CD14-positive monocyte (primary cell): ENCODE data around the gene LRTM2. TPM values are rescaled to one million over a fixed set of nuclear protein-coding genes. Genes with fewer than 3 reads are reported as not detected.

Experiments used
- DNase-seq, 3 donors: peaks; one replicate each; pipeline ENCODE4 v3.0.0-alpha.2; 2011 to 2022
- H2AFZ ChIP-seq: 2 replicates; pipeline ENCODE4 v1.6.0; 2012; ENCODE audit warnings: mild to moderate bottlenecking, low read depth, low read length, inconsistent platforms; ENCODE audit not compliant: insufficient read depth, poor library complexity, severe bottlenecking
- H3K27ac ChIP-seq, 2 donors: 1 replicate in 1 of 2; 2 replicates in 1 of 2; pipeline ENCODE4 v1.5.1; 2012 to 2013; ENCODE audit warnings: low read length in 2 of 2, control low read depth in 1 of 2, inconsistent platforms in 1 of 2, low read depth in 1 of 2, mild to moderate bottlenecking in 1 of 2
- H3K27me3 ChIP-seq, 2 donors: one replicate each; pipeline versions ENCODE4 v1.6.0 to v1.6.1; 2011 to 2013; ENCODE audit warnings: low read length in 2 of 2; ENCODE audit not compliant: control insufficient read depth in 2 of 2, insufficient read depth in 2 of 2
- H3K36me3 ChIP-seq, 2 donors: replicated peaks in 1 of 2; 1 replicate in 1 of 2; 2 replicates in 1 of 2; pipeline versions ENCODE4 v1.5.1 to v1.6.1; 2012 to 2013; ENCODE audit warnings: low read length in 2 of 2, control low read depth in 1 of 2, inconsistent platforms in 1 of 2, mild to moderate bottlenecking in 1 of 2; ENCODE audit not compliant: insufficient read depth in 2 of 2, control insufficient read depth in 1 of 2
- H3K4me1 ChIP-seq, 2 donors: 1 replicate in 1 of 2; 2 replicates in 1 of 2; pipeline versions ENCODE4 v1.5.1 to v1.6.1; 2012 to 2013; ENCODE audit warnings: low read length in 2 of 2, control low read depth in 1 of 2, inconsistent platforms in 1 of 2, mild to moderate bottlenecking in 1 of 2, moderate library complexity in 1 of 2; ENCODE audit not compliant: insufficient read depth in 2 of 2, control insufficient read depth in 1 of 2
- H3K4me2 ChIP-seq: replicated peaks from 2 replicates; pipeline ENCODE3; 2012; ENCODE audit warnings: low read length, moderate library complexity, mild to moderate bottlenecking; ENCODE audit not compliant: poor library complexity, severe bottlenecking; ENCODE audit errors: extremely low read depth
- H3K4me3 ChIP-seq, 3 experiments: fragments of 200-600 bp in 1 of 3; sonication (generic) in 1 of 3; replicated peaks in 1 of 3; 1 replicate in 2 of 3; 2 replicates in 1 of 3; pipeline ENCODE4 v1.5.1; 2011 to 2013; ENCODE audit warnings: low read length in 3 of 3, mild to moderate bottlenecking in 3 of 3, control low read depth in 2 of 3, low read depth in 2 of 3, inconsistent platforms in 1 of 3, moderate library complexity in 1 of 3
- H3K79me2 ChIP-seq: 2 replicates; pipeline ENCODE4 v1.6.0; 2012; ENCODE audit warnings: mild to moderate bottlenecking, control low read depth, inconsistent platforms, low read length, moderate library complexity; ENCODE audit not compliant: insufficient read depth
- H3K9ac ChIP-seq: 2 replicates; pipeline ENCODE4 v1.6.0; 2017; ENCODE audit warnings: low read length, mild to moderate bottlenecking; ENCODE audit not compliant: insufficient read depth, poor library complexity, severe bottlenecking
- H3K9me3 ChIP-seq, 2 donors: replicated peaks in 1 of 2; 1 replicate in 1 of 2; 2 replicates in 1 of 2; pipeline versions ENCODE4 v1.5.1 to v1.6.1; 2012 to 2013; ENCODE audit warnings: low read length in 2 of 2, control low read depth in 1 of 2; ENCODE audit not compliant: control insufficient read depth in 1 of 2, insufficient read depth in 1 of 2
- H4K20me1 ChIP-seq: 2 replicates; pipeline ENCODE4 v1.6.0; 2012; ENCODE audit warnings: mild to moderate bottlenecking, low read length, control low read depth, moderate library complexity; ENCODE audit not compliant: insufficient read depth
- H3K27ac Mint-ChIP-seq, 7 donors: one replicate each; pipeline ENCODE4 v1.8.0; 2020; ENCODE audit warnings: mild to moderate bottlenecking in 7 of 7, mixed read lengths in 7 of 7, moderate library complexity in 6 of 7, inconsistent platforms in 2 of 7
- H3K27me3 Mint-ChIP-seq, 3 donors: one replicate each; pipeline ENCODE4 v1.8.0; 2021 to 2022; ENCODE audit warnings: low read depth in 3 of 3, mild to moderate bottlenecking in 3 of 3, mixed read lengths in 3 of 3, moderate library complexity in 3 of 3, inconsistent platforms in 1 of 3
- H3K36me3 Mint-ChIP-seq, 2 donors: one replicate each; pipeline ENCODE4 v1.8.0; 2020; ENCODE audit warnings: mixed read lengths in 2 of 2, inconsistent platforms in 1 of 2, mild to moderate bottlenecking in 1 of 2
- H3K4me1 Mint-ChIP-seq: one replicate; pipeline ENCODE4 v1.8.0; 2020; ENCODE audit warnings: mild to moderate bottlenecking, mixed read lengths
- H3K4me3 Mint-ChIP-seq, 2 donors: one replicate each; pipeline ENCODE4 v1.8.0; 2020; ENCODE audit warnings: mild to moderate bottlenecking in 2 of 2, mixed read lengths in 2 of 2, moderate library complexity in 1 of 2
- H3K9me3 Mint-ChIP-seq, 7 donors: one replicate each; pipeline ENCODE4 v1.8.0; 2020 to 2022; ENCODE audit warnings: mixed read lengths in 7 of 7, mild to moderate bottlenecking in 6 of 7, moderate library complexity in 6 of 7, inconsistent platforms in 2 of 7
- CTCF ChIP-seq: fragments of 200-600 bp; IDR thresholded peaks from one replicate; pipeline ENCODE4 v1.8.0; 2022; ENCODE audit warnings: antibody characterized with exemption, mild to moderate bottlenecking
- WGBS: methylation state at CpG from one replicate; pipeline ENCODE4 v1.1.5; 2013; ENCODE audit warnings: missing lambda C conversion rate; ENCODE audit not compliant: insufficient coverage; 5-methylcytosine and 5-hydroxymethylcytosine counted together
- intact Hi-C, 2 donors: fragments of 100-400 bp; cut with micrococcal nuclease; formaldehyde crosslinking; loops; one replicate each; pipeline versions ENCODE4 v1.15.0 to v1.15.1; 2023
- polyA plus RNA-seq, 3 donors: library from polyadenylated mRNA; depleted of rRNA in 1 of 3; unstranded in 2 of 3; stranded (reverse) in 1 of 3; fragments of 300-500 nt in 2 of 3; fragments of >200 nt in 1 of 3; fragmentation: Illumina TruSeq in 2 of 3; gene quantifications; 1 replicate in 2 of 3; 2 replicates in 1 of 3; pipeline ENCODE4 v1.2.3, GENCODE V29; 2012 to 2021

The LRTM2 gene
- polyA plus RNA-seq, 3 donors: not detected

GRCh38 chr12:1844223-1844622, 23.9 kb downstream of the LRTM2 start:
- Histone ChIP-seq H3K9me3 (no peaks in the 10 kb centered on the region), H3K27ac (no peak overlapping the region), H4K20me1 (no peaks in the 10 kb centered on the region), H3K4me2 (no peak overlapping the region), H3K79me2 (no peaks in the 10 kb centered on the region), H3K9ac (no peak overlapping the region), H3K36me3 (no peaks in the 10 kb centered on the region), H3K4me3 (no peak overlapping the region), H3K27me3 (no peaks in the 10 kb centered on the region), H3K4me1 (peaks cover 14 to 22% of the 10 kb centered on the region in 2 donors), H2AFZ (no peak overlapping the region)
- H3K4me1 Mint-ChIP-seq: peaks cover 26% of the 10 kb centered on the region
- DNase-seq: no peak
- 98% methylated on average over 6 of the region's 10 CpGs for WGBS
- TF ChIP-seq CTCF: no peak
- H3K27ac Mint-ChIP-seq: no peak overlapping the region
- H3K36me3 Mint-ChIP-seq: no peaks in the 10 kb centered on the region
- intact Hi-C loops: no loop called here
- H3K27me3 Mint-ChIP-seq: peaks cover 0 to 7% (median 4%) of the 10 kb centered on the region in 3 donors
- H3K4me3 Mint-ChIP-seq: no peak overlapping the region
- H3K9me3 Mint-ChIP-seq: peaks cover 0 to 3% (median 0%) of the 10 kb centered on the region in 7 donors

- WGBS: 86% methylated on average over 7 of the region's 12 CpGs
- Histone ChIP-seq H3K36me3 (no peaks in the 10 kb centered on the region), H3K4me2 (no peak overlapping the region), H3K4me3 (no peak overlapping the region), H4K20me1 (no peaks in the 10 kb centered on the region), H3K27ac (no peak overlapping the region), H3K79me2 (no peaks in the 10 kb centered on the region), H3K9ac (no peak overlapping the region), H3K27me3 (no peaks in the 10 kb centered on the region), H3K4me1 (peaks cover 14 to 17% of the 10 kb centered on the region in 2 donors), H3K9me3 (no peaks in the 10 kb centered on the region), H2AFZ (no peak overlapping the region)
- Mint-ChIP-seq H3K4me1 (peaks cover 22% of the 10 kb centered on the region), H3K4me3 (peak overlapping the region in 1 of 2 donors; percentile 40), H3K9me3 (peaks cover 0 to 3% (median 0%) of the 10 kb centered on the region in 7 donors), H3K27ac (no peak overlapping the region), H3K36me3 (no peaks in the 10 kb centered on the region), H3K27me3 (peaks cover 0 to 7% (median 4%) of the 10 kb centered on the region in 3 donors)
- intact Hi-C loops: no loop called here
- no peak for DNase-seq
- no peak for TF ChIP-seq CTCF
Measured at GRCh38 chr12:1844661-1845409, 24.5 kb downstream of the LRTM2 start.
